Measurements from ENCODE around the gene ZMYM3.
"Not testable (repeated sequence)": the region's sequence is repeated elsewhere in the genome, so short reads cannot be mapped to it uniquely, and the experiment has no call there.

Gene ZMYM3

DNA sequence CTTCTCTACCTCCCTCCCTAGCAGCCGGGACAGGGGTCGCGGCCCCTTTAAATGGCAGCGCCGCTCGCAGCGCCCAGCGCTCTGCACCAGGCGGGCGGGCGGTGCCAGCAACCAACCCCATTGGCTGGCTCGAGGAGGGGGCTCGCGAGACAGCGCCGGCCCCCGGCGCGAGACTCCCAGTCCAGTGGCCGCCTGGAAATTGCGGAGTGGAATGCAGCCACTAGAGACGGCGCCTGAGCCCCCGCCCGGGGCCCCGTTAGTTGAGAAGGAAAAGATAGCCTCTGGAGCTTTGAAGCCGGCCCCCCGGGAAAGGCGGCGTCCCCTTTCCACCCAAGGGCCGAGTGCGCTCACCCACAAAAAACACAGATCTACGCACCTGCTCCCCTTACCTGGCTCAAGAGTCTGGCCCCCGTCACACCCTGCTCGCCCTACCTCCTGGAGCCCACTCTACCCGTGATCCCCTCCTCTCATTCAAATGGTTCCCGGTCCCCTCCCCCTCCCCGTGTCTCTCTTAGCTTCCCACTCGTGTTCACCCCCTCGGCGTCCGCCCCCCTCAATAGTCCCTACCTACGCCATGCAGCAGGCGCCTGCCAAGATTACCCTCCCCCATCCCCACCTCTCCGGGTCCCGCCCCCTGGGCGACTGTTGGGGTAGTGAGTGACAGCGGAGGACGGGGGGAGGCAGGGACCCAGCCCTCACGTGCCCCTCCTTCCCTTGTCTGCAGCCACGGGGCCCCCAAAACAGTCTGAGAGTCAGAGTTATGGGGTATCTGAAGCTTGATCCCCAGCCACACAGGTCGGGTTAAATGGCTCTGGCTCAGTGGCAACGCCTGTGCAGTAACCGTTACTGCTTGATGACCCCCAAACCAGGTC lies at the start of gene ZMYM3:
Gene ZMYM3, minus strand, starts transcription at position 49 of the 872 bp plus-strand sequence. CDS start 885 bp downstream, outside the sequence.
- peak; percentile 93 for DNase-seq (ENCODE audit: low spot score)

DNA sequence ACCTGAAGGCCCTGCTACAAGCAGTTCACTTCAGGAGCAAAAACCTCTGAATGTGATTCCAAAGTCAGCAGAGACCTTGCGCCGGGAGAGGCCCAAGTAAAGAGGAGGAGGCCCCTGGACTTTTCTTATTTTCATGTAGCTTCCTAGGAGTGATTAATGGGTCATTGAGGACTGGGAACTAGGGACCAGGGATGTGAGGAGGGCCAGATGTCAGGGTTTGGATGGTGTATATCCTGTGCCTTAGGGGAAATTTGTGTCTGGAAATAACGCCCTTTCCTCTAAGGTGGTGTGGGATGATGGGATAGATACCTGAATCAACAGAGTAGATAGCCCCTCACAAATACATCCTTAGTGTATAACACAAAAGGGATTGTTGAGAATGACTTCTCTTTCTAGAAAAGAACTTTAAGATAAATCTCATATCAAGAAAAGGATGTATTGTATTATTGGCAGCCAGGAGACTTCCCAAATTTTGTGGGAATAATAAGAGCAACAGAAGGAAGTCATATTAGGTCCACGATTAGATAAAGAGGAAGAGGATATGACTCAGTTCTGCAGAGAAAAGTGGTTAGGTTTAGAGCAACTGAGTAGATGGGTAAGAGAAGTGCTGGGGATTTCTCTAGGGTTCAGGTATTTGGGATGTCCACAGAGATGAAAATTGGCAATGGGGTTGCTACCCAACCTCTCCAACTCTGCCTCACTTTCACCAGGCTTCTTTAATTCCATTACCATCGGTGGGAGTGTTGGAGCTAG lies 48.7 kb upstream of the ZMYM3 start:
- no peak for DNase-seq (ENCODE audit: low spot score)

DNA sequence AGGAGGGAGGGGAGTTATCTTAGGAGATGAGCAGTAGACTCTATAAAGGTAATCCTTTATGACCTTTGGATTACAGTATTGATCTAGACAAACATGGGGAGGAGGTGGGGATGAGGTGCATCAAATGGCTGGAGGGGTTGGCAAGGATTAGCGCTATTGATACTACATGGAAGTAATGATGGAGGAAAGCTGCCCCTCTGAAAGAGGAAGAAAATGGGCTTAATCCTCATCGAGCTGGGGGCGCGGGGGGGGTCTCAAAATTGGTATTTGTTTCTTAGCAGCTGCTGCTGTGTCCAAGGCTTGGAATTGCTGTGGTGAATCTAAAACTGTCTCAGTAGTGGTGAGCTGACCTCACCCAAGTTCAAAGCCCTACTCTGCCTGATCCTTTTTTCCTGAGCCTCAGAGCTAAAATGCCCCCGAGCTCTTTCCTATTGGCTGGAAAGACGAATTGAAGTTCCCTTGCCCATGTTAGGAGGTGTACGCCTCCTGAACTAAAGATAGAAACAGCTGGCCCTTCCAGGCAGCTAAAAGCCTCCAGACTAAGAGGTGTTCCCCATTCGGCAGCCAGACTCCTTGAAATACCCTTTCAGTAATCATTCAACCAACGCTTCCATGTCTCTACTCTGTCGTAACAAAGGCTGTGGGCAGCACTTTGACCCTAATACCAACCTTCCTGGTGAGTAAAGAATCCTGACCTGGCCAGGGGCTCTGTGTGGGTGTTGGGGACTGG lies 47.4 kb upstream of the ZMYM3 start, which contains the start of gene ITGB1BP2:
Gene ITGB1BP2, plus strand, starts transcription at position 556 of the 730 bp plus-strand sequence. Its CDS starts 57 bp downstream, at position 613.
- no peak for DNase-seq (ENCODE audit: low spot score)

DNA sequence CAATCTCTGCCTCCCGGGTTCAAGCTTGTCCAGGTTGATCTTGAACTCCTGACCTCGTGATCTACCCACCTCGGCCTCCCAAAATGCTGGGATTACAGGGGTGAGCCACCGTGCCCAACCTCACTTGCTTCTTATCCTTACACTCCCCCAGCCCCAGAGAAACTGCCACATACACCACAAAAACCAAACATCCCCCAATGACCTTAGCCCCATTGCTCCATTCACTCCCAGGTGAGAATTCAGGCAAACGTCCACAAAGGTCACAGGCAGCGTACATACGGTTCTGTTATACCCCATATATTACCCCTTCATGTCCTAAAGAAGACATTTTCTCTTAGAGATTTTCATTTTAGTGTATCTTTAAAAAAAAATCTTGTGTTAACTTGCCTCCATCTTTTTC lies 46.6 kb upstream of the ZMYM3 start:
- DNase-seq (ENCODE audit: low spot score) = not testable (repeated sequence)

DNA sequence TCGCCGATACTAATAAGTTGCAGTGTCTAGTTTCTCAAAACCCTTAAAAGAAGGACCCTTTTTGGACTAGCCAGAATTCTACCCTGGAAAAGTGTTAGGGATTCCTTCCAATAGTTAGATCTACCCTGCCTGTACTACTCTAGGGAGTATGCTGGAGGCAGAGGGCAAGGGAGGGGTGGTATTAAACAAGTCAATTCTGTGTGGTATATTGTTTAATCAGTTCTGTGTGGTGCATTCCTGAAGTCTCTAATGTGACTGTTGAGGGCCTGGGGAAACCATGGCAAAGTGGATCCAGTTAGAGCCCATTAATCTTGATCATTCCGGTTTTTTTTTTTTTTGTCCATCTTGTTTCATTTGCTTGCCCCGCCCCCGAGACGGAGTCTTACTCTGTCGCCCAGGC lies 46.1 kb upstream of the ZMYM3 start:
- not testable (repeated sequence) for DNase-seq (ENCODE audit: low spot score)

DNA sequence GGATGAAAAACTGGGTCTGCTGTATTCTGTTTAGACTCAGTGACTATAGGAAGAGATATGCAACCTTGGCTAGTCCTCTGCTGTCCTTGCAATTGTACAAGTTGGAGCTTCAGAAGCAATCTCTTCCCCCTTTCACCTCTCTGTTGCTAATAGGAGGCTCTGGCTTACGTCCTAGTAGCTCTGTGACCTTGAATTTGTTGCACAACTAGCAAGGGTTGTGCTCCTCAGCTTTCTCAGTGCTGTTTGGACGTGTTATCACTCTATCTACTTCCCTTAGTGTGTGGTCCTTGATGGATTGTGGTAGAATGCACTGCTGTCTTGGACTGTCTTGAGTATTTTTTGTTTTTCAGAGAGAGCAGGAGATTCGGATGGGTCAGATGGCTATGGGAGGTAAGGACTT lies 44.2 kb upstream of the ZMYM3 start:
- no peak for DNase-seq (ENCODE audit: low spot score)

DNA sequence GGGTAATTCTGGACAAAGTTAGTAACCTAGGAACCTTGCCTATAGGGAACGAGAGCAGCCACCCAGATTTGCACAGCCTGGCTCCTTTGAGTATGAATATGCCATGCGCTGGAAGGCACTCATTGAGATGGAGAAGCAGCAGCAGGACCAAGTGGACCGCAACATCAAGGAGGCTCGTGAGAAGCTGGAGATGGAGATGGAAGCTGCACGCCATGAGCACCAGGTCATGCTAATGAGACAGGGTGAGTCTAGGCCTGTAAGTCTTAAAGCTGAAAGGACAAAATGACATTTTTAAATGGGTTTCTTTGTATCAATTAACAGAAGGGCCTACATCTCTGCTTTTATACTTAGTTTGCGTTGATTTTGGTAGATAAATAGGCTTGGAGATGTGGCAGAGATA lies 42.9 kb upstream of the ZMYM3 start:
- DNase-seq (ENCODE audit: low spot score) = no peak

DNA sequence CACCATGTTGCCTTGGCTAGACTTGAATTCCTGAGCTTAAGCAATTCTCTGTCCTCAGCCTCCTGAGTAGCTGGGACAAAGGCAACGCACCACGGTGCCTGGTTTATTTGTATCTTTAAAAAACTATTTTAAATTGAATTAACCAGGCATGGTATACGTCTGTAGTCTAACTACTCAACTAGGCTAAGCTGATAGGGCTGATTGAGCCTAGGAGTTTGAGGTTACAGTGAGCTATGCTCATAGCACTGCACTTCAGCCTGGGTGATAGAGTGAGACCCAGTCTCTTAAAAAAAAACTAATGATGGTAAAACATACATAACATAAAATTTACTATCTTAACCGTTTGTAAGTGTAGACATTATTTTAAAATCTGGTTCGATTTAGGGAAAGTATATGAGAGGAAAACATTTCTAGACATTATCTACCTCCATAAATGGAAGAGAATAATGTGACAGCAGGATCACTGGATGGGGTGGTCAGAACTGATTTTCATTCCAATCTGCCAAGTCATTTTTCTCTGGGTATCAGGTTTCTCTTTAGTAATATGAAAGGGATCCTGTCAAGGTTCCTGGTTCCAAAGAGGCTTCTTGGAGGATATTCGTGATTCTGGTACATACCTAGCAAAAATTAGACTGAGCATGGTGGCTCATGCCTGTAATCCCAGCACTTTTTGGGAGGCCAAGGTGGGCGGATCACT lies 38.9 kb upstream of the ZMYM3 start:
- no peak for DNase-seq (ENCODE audit: low spot score)

DNA sequence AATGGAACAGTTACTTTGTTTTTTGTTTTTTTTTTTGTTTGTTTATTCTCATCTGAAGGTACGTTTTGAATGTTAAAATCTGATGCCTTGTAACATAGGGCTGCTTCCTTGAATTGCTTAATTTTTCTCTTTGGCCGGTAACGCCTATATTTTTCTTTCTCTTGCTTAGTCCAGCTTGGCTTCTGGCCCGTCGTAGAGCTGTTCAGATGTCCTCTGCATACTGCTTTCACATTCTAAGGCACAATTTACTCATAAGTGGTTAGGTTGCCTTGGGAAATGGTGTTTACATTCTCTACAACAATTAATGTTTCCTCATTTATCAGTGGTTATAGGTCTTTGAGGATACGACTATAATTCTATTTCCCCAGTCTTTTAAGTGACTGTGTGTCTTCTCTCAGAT lies 37.4 kb upstream of the ZMYM3 start:
- no peak for DNase-seq (ENCODE audit: low spot score)

DNA sequence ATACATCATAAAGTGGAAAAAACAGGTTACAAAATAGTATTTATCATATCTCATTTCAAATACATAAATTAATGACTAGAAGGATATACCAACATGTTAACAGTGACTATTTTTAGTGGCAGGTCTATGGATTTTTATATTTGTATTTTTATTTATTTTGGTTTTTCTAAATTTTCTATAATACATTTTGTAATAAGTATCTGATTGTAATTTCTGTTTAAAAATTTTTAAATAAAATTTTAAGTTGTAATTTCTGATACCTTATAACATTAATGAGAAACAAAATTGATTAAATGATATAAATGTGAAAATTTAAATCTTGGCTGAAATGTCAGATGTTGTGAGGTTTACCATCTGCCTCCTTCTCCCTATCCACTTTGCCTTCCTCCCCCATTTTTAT lies 32.0 kb upstream of the ZMYM3 start:
- no peak for DNase-seq (ENCODE audit: low spot score)

DNA sequence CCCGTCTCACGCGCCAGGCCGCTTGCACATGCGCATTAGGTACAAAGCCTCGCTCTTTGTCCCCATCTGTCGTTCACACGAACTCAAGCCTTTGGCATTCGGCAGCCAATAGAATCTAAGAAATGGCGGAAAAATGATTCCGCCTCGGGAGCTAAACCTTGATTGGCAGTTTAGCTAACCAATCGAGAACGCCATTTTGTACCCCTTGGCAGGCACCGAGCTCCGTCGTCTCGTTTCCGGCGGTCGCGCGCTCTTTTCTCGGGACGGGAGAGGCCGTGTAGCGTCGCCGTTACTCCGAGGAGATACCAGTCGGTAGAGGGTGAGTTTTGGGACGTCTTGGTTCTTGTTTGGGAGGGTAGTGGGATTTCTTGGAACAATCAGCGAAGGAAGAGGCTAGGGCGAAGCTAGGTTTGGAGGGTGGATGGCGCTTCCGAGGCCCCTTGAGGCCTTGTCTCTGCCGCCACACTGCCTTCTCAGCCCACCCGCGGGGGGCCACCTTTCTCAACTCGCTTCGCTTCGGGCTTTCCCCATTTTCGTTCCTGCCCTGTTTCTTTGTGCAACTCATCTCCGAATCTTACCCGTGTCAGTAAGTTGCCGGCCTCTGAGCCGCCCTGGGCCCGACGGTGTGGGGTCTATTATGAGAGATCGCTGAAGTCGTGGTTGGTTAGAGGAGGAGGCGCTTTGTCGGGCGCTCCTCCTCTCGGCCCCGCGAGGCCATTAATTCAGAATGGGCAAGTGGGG lies 29.6 kb upstream of the ZMYM3 start, which contains the start of gene NONO:
Gene NONO, plus strand, starts transcription at position 233 of the 741 bp plus-strand sequence. CDS start 7,003 bp downstream, outside the sequence.
- peak; percentile 91 for DNase-seq (ENCODE audit: low spot score)

DNA sequence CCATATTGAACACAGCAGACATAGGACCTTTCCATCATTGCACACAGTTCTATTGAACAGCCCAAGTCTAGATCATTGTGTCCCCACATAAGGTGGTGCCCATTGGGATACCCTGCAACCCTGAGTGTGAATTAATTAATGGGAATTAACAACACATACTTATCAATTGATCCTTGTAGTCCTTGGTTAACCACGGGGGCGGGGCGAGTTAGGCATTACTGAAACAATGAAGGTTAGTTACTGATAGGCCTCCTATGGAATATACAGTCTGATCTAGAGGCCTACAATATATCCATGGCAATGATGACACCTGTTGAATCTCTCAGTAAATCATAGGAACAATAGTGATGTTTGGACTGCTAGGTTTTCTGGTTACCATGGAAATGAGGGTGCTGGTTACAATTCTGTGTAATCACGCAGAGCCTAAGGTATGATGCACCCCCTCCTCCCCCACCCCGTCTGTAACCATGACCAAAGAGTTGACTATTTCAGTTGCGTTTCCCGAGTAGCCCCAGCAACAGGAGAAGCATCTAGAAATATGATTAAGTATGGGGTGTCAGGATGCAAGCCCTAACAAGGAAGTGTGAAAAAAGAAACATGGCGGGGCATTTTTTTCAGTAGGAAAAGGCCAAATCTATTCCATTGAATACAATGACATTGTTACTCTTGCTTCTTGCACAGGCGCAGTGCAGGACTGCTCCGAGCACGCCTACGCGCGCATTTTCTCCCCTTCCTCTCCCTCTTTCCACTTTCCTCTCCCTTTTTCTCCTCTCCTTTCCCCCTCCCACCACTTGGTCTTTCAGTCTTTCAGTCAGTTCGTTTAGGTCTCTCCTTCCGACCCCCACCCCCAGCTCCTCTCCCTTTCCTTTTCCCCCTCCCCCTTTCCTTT lies 28.8 kb upstream of the ZMYM3 start:
- DNase-seq (ENCODE audit: low spot score) = no peak

DNA sequence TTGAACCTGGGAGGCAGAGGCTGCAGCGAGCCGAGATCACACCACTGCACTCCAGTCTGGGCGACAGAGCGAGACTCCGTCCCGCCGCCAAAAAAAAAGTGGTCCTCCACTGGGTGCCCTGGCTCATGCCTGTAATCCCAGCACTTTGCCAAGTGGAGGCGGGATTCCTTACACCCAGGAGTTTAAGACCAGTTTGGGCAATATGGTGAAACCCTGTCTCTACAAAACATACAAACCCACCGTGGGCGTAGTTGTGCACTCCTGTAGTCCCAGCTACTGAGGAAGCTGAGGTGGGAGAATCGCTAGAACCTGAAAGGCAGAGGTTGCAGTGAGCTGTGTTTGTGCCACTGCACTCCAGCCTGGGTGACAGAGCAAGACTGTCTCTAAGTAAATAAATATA lies 27.4 kb upstream of the ZMYM3 start:
- not testable (repeated sequence) for DNase-seq (ENCODE audit: low spot score)

DNA sequence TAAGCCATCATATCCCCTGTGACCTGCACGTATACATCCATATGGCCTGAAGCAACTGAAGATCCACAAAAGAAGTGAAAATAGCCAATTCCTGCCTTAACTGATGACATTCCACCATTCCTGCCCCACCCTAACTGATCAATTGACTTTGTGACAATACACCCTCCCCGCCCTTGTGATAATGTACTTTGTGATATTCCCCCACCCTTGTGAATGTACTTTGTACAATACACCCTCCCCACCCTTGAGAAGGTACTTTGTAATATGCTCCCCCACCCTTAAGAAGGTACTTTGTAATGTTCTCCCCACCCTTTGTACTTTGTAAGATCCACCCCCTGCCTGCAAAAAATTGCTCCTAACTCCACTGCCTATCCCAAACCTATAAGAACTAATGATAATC lies 18.4 kb upstream of the ZMYM3 start:
- DNase-seq (ENCODE audit: low spot score) = not testable (repeated sequence)

DNA sequence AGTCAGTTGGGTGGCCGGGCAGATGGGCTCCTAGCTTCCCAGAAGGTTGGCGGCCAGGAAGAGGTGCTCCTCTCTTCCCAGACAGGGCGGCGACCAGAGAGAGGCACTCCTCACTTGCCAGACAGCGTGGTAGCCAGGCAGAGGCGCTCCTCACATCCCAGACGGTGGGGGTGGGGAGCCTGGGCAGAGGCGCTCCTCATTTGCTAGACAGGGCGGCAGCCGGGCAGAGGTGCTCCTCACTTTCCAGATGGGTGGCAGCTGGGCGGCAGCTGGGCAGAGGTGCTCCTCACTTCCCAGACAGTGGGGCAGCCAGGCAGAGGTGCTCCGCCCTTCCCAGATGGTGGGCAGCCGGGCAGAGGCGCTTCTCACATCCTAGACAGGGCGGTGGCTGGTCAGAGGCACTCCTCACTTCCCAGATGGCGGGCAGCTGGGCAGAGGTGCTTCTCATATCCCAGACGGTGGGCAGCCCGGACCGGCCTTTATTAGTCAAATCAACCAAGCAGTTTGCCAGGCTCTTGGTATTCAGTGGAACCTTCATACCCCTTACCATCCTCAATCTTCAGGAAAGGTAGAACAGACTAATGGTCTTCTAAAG lies 16.0 kb upstream of the ZMYM3 start:
- DNase-seq (ENCODE audit: low spot score) = no peak

DNA sequence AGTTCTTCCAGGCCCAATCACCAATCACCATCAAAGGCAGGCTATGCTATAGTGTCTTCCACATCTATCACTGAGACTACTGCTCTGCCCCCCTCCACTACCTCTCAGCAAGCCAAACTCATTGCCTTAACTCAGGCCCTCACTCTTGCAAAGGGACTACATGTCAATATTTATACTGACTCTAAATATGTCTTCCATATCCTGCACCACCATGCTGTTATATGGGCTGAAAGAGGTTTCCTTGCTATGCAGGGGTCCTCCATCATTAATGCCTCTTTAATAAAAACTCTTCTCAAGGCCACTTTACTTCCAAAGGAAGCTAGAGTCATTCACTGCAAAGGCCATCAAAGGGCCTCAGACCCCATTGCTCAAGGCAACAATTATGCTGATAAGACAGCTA lies 14.7 kb upstream of the ZMYM3 start:
- DNase-seq (ENCODE audit: low spot score) = not testable (repeated sequence)

DNA sequence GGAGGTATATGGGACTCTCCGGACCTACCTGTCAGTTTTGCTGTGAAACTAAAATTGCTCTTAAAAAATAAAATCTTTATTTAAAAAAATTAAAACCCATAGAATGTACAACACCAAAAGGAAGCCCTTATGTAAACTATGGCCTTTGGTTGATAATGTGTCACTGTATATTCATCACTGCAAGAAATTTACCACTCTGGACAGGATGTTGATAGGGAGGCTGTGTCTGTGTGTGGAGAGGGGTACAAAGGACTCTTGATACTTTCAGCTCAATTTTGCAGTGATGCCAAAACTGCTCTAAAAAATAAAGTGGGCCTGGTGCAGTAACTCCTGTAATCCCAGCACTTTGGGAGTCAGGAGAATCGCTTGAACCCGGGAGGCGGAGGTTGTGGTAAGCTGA lies 2.9 kb upstream of the ZMYM3 start:
- DNase-seq (ENCODE audit: low spot score) = no peak

DNA sequence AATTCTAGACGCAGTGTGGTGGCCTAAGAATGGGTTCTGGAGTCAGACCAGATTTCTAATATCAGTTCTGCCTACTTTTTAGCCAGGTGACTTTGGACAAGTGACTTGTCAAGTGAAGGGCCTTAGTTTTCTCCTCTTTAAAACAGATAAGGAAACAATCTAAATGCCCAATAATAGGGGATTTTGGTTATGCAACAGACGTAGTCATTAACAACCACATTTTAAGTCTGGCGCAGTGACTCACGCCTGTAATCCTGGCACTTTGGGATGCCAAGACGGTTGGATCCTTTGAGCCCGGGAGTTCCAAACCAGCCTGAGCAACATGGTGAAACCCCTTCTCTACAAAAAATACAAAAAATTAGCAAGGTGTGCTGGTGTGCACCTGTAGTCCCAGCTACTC lies 2.1 kb upstream of the ZMYM3 start:
- DNase-seq (ENCODE audit: low spot score) = no peak

All from germinal center (tissue), 1 donor.